Kidney (tissue), 14 donors: ENCODE results near the gene AOPEP. TPM values are rescaled to one million over a fixed set of nuclear protein-coding genes. Genes with fewer than 3 reads are reported as not detected.

Source experiments
- DNase-seq, 5 donors: peaks; one replicate each; pipeline ENCODE4 v3.0.0-alpha.2; 2013 to 2020
- FAIRE-seq: peaks from 2 replicates; lab custom pipeline; 2012; peaks lifted over from hg19 to GRCh38; lab: Jason Lieb, UNC
- H3K27ac ChIP-seq, 2 donors: one replicate each; pipeline ENCODE4 v1.7.0; 2013; ENCODE audit warnings: low read depth in 2 of 2, low read length in 2 of 2, inconsistent platforms in 1 of 2
- H3K27me3 ChIP-seq: one replicate; pipeline ENCODE4 v1.7.1; 2013; ENCODE audit warnings: low read length, inconsistent platforms; ENCODE audit not compliant: control insufficient read depth, insufficient read depth
- H3K36me3 ChIP-seq, 3 donors: one replicate each; pipeline versions ENCODE4 v1.7.0 to v1.7.1; 2013; ENCODE audit warnings: low read length in 3 of 3, control low read depth in 1 of 3, inconsistent platforms in 1 of 3; ENCODE audit not compliant: insufficient read depth in 3 of 3, control insufficient read depth in 2 of 3
- H3K4me1 ChIP-seq, 3 donors: one replicate each; pipeline versions ENCODE4 v1.7.0 to v1.7.1; 2013; ENCODE audit warnings: low read length in 3 of 3, inconsistent platforms in 1 of 3, low read depth in 1 of 3; ENCODE audit not compliant: control insufficient read depth in 2 of 3, insufficient read depth in 2 of 3
- H3K4me3 ChIP-seq, 3 donors: one replicate each; pipeline versions ENCODE4 v1.7.0 to v1.8.1; 2013; ENCODE audit warnings: low read length in 3 of 3, control low read depth in 1 of 3, inconsistent platforms in 1 of 3
- H3K9ac ChIP-seq, 3 donors: one replicate each; pipeline versions ENCODE4 v1.7.0 to v1.7.1; 2013; ENCODE audit warnings: low read length in 3 of 3, control low read depth in 1 of 3, inconsistent platforms in 1 of 3
- H3K9me3 ChIP-seq, 3 donors: one replicate each; pipeline versions ENCODE4 v1.7.0 to v1.7.1; 2013; ENCODE audit warnings: low read length in 3 of 3, control low read depth in 1 of 3, inconsistent platforms in 1 of 3; ENCODE audit not compliant: control insufficient read depth in 2 of 3, insufficient read depth in 1 of 3
- intact Hi-C: fragments of 100-400 bp; cut with DNase I; formaldehyde crosslinking; loops from one replicate; pipeline ENCODE4 v1.11.1; 2022
- polyA plus RNA-seq: library from polyadenylated mRNA; stranded (reverse); fragments of 350-450 nt; fragmentation: Illumina TruSeq; extraction: RNeasy Lipid Tissue Mini Kit (QIAGEN cat#74804); gene quantifications from one replicate; pipeline ENCODE4 v1.2.3, GENCODE V29; 2014; ENCODE audit warnings: low read depth, low replicate concordance; ENCODE audit not compliant: insufficient read depth
- total RNA-seq: library from RNA; stranded (reverse); fragmentation: NEBNext Ultra II Directional; extraction: Animal tissue kit (Norgen Biotek cat#: 25700); gene quantifications from one replicate; pipeline ENCODE4 v1.2.1, GENCODE V29; 2021
- TF ChIP-seq, protein P1 (sequence below): IDR thresholded peaks from 3 replicates; pipeline ENCODE4 v1.5.1; 2012; ENCODE audit warnings: mild to moderate bottlenecking, moderate library complexity, borderline replicate concordance; ENCODE audit not compliant: insufficient read depth; ENCODE audit errors: extremely low read depth
- donor health status: control.
- donor health status: control.
- donor health status: control.
- donor health status: control.
- donor health status: control.
- donor health status: DM: yes; HTN: yes; CAD: no.
- donor health status: Normal renal cell carcinoma (clear cell type).

The AOPEP gene
- total and polyA plus RNA-seq, 2 donors from 2014 or later = 52.2 to 119 TPM

DNA sequence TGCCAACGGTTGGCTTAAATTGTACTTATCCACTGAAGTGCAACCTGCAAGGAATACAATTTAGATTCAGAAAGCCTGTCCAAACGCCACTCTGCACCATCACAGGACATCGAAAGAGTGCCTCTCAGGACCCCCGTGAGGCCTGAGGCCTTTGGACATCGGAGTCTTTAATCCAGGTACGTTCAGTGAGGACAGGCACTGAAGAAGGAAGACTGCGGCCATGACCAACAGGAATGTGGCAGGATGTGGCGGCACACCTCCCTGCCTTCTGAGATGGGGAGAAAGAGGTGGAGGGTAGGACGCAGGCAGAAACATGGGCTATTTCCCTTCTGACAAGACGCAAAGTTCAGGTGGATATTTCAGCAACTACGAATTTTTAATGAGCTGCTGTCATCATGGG lies 385.2 kb downstream of the AOPEP start:
- intact Hi-C loops = no loop called here
- TF ChIP-seq, protein P1, sequence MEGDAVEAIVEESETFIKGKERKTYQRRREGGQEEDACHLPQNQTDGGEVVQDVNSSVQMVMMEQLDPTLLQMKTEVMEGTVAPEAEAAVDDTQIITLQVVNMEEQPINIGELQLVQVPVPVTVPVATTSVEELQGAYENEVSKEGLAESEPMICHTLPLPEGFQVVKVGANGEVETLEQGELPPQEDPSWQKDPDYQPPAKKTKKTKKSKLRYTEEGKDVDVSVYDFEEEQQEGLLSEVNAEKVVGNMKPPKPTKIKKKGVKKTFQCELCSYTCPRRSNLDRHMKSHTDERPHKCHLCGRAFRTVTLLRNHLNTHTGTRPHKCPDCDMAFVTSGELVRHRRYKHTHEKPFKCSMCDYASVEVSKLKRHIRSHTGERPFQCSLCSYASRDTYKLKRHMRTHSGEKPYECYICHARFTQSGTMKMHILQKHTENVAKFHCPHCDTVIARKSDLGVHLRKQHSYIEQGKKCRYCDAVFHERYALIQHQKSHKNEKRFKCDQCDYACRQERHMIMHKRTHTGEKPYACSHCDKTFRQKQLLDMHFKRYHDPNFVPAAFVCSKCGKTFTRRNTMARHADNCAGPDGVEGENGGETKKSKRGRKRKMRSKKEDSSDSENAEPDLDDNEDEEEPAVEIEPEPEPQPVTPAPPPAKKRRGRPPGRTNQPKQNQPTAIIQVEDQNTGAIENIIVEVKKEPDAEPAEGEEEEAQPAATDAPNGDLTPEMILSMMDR = no peak
- peak in 1 of 5 donors; percentile 26 for DNase-seq
- H3K36me3 ChIP-seq = peaks cover 6 to 30% (median 21%) of the 10 kb centered on the region in 3 donors
- H3K4me3 ChIP-seq = no peak overlapping the region
- H3K4me1 ChIP-seq = peaks cover 0 to 5% (median 2%) of the 10 kb centered on the region in 3 donors
- H3K9me3 ChIP-seq = no peaks in the 10 kb centered on the region
- no peak for FAIRE-seq
- no peak overlapping the region for H3K9ac ChIP-seq
- H3K27ac ChIP-seq = no peak overlapping the region
- no peaks in the 10 kb centered on the region for H3K27me3 ChIP-seq

- Histone ChIP-seq H3K36me3 (peaks cover 6 to 22% (median 20%) of the 10 kb centered on the region in 3 donors), H3K9ac (no peak overlapping the region), H3K4me1 (peaks cover 0 to 4% (median 2%) of the 10 kb centered on the region in 3 donors), H3K27me3 (no peaks in the 10 kb centered on the region), H3K4me3 (no peak overlapping the region), H3K27ac (no peak overlapping the region), H3K9me3 (no peaks in the 10 kb centered on the region)
- FAIRE-seq = no peak
- peak in 1 of 5 donors; percentile 41 for DNase-seq
- TF ChIP-seq, protein P1 = no peak
- intact Hi-C loops = no loop called here
Measured at GRCh38 chr9:95112436-95113280, 386.2 kb downstream of the AOPEP start.

GRCh38 chr9:95115104-95115503 lies 388.6 kb downstream of the AOPEP start:
- no peak for FAIRE-seq
- no peak overlapping the region for H3K9ac ChIP-seq
- peaks cover 6 to 15% (median 14%) of the 10 kb centered on the region in 3 donors for H3K36me3 ChIP-seq
- H3K9me3 ChIP-seq = no peaks in the 10 kb centered on the region
- no peak overlapping the region for H3K27ac ChIP-seq
- H3K4me1 ChIP-seq = peaks cover 0 to 2% (median 2%) of the 10 kb centered on the region in 3 donors
- no peak overlapping the region for H3K4me3 ChIP-seq
- TF ChIP-seq, protein P1 = no peak
- intact Hi-C loops = no loop called here
- H3K27me3 ChIP-seq = no peaks in the 10 kb centered on the region
- DNase-seq = no peak
